Superior temporal gyrus (tissue), 1 donor: Measurements from ENCODE around the gene CELSR1.
"Not testable (repeated sequence)": the region's sequence is repeated elsewhere in the genome, so short reads cannot be mapped to it uniquely, and the experiment has no call there.

Source experiments
- DNase-seq: peaks from one replicate; pipeline ENCODE4 v3.0.0-alpha.2; 2016; ENCODE audit errors: extremely low spot score

Gene CELSR1

DNA sequence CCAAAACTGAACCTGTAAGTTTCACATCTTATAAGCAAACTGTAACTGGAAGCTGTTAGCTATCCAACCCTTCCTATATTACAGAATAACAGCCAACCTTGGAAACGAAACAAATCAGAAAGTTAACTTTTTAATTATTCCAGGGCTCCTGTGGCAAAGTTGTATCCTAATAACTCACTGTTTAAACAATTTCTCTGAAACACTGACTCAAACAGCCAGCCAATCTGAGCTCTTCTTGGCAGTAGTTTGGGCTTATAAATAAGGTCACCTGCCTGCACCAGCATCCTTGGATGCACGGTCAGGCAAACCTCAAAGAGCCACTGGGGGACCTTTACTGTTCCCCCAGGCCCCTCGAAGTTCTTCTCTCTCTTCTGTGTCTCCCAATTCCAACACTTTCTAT is 5.0 kb downstream of the CELSR1 start:
- no peak for DNase-seq

DNA sequence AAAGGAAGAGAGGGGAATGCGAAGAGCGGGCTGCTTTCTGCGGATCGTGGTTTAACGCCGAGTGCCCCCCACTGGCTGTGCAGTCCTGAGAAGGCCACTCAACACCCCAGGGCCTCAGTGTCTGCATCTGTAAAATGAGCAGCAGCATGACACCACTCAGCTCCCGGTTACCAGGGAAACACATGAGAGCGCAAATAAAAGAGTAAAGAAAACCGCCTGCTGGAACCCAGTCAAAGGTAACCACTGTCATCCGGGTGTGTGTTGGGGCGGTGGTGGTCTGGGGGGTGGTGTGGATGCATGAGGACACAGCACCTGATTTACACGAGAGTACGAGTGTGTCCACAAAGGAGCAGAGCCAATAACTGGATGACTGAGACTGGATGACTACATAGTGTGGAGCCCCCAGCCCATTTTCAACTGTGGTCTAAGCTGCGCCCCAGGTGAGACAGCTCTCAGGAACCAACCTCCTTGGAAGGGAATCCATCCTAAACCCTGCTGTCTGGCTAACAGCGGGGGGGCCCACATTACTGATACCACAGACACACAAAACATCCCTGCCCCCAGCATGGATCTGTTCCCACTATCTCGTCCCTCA is 5.7 kb downstream of the CELSR1 start:
- no peak for DNase-seq

DNA sequence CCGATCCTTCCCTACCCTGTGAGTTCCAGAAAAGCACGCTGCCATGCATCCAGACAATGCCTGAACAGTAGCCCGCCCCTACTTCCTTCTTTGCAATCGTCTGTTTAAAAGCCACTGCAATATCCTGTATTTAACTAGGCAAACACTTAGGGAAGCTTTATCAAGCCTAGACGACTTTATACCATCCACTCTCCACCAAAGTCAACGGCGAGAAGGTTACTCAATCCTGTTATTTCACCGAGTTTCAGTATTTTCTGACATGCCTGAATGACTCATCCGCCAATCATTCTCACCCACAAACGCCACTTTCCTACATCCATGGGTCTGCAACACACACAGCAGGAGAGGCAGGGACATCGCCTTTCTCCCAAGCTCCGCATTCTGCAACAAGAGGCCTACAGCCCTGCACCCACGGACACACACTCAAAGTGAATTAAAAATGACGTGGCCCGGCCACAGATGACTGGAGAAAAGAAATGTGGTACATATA is 9.3 kb downstream of the CELSR1 start:
- DNase-seq, result no peak

DNA sequence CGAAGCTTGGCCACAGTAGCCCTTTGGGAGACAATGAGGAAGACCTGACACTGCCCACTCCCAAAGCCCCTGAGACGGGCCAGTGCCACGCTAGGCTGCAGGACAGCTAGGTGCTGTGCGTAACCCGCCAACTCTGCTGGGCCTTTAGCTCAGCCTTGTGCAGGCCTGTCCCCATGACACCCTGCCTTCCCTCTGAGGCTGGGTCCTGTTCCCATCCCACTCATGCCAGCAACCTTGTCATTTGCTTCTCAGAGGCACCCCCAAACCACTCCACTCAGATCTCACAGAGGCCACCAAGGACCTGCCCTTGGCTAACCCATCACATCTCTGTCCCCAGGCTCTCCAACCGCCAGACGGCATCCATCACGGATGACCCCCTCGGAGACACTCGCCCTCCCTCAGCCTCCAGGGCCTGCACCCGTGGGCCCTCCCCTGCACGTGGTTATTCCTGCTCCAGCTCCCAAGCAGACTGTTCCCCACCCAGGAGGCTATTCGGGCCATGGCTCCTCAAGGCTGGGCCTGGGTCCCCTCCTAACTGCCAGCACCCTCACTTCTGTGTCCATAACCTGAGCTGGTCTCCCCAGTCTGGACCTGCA is 11.1 kb downstream of the CELSR1 start:
- no peak for DNase-seq

DNA sequence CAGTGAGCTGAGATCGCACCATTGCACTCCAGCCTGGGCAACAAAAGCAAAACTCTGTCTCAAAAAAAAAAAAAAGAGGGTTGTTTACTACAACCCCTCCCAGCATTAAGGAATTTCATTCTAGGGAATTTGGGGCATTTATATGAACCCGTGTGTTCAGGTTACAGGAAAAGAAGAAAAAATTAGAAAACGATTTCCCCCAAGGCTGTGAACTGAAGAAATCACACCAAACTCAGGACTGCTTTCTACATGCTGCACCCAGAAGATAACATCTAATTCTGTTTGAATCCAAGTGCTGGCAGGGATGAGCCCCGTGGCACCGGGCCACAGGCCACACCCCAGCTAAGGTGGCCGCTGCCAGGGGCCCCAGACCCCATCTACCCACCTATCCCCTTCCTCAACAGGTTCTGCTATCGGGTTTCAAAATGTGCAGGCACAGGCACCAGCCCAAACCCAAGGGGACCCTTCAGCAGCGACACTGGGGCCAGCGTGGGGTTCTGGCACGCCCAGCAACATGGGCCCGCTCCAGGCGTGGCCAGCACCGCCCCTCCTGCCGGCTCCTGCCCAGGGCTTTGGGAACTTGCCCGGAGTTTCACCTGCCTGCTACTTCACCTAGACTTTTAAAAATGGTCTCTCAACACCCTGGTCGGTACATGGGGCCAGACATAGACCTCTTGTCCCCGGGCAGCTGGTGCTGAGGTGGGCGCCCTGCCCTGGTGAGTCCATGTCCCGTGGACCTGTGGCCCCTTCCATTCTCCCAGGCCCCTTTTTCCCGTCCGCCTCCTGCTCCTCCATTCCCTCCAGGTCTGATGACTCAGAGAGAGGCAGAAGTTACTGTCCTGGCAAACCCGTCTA is 11.8 kb downstream of the CELSR1 start:
- no peak for DNase-seq

DNA sequence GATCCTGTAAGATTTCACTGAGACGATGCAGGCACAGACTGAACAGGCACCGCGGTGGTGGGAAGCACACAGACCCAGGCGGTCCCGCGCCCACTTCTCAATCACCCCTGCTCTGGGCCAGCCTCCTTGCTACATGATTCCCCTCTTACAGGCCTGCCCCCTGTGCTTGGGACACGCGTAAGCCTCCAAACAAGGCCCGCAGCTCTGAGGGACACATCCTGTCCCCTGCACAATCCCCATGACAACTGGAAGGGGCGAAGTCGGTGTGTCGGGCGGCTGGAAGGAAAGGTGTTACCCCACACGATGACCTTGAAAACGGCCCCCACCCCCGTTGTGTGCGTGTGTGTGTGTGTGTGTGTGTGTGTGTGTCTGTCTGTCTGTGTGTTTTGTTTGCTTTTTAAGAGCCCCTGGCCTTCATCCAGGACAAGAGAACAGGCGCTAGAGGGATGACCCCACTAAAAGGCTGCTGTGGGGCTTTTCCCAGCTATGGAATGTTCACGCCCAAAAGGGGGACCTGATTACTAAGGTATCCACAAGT is 13.1 kb downstream of the CELSR1 start:
- no peak for DNase-seq

DNA sequence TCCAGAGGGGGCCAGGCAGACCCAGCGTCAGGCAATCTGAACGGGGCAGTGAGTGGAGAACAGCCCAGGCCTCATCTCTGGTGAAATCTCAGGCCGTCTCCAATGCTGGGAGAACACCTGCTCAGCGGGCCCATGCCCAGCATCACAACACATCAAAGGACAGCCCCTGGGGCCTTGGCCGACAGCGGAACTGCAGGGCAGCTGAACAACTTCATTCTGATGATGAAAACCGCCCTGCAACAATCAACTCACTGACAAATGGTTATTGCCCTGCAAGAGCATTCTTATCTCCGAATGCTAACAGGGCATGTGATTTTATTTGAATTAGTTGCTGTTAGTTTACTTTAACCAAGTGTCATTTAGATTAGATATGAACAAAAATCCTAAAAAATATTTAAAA is 14.6 kb downstream of the CELSR1 start:
- no peak for DNase-seq

DNA sequence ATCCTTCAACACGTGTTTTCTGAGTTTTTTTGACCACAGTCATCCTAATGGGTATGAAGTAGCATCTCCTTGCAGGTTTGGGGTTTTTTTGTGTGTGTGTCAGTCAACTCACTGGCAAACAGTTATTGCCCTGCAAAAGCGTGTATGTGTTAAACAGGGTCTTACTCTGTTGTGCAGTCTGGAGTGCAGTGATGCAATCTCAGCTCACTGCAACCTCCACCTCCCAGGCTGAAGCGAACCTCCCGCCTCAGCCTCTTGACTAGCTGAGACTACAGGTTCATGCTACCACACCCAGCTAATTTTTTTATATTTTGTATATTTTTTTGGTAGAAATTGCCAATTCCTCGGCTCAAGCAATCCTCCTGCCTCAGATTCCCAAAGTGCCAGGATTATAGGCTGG is 15.4 kb downstream of the CELSR1 start:
- no peak for DNase-seq

DNA sequence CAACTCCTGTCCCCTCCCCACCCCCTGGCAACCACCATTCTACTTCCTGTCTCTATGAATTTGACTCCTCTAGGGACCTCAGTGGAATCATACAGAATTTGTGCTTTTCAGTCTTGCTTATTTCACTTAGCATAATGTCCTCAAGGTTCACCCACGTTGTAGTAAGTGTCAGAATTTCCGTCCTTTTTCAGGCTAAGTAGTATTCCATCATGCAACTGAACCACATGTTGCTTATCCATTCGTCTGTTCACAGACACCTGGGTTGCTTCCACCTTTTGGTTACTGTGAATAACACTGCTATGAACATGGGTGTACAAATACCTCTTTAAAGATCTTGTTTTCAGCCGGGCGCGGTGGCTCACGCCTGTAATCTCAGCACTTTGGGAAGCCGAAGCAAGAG is 16.5 kb downstream of the CELSR1 start:
- no peak for DNase-seq

DNA sequence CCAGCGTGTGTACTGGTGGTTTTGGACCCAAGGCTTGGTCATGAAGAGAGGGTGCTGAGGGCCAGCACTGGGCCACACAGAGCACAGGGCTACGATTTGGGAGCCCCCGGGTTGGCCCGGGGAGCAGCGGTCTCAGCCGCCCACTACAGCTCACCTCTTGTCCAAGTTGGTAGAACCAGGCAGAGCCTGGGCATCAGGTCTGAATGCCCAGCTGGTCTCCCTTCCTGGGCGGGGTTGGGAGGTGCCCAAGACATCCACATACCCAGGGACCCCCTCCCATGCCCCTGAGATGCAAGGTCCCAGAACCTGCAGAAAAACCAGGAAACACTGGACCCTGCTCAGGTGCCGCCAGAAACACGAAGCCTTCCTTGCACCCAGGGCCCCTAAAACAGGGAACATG is 18.0 kb downstream of the CELSR1 start:
- DNase-seq, result no peak

DNA sequence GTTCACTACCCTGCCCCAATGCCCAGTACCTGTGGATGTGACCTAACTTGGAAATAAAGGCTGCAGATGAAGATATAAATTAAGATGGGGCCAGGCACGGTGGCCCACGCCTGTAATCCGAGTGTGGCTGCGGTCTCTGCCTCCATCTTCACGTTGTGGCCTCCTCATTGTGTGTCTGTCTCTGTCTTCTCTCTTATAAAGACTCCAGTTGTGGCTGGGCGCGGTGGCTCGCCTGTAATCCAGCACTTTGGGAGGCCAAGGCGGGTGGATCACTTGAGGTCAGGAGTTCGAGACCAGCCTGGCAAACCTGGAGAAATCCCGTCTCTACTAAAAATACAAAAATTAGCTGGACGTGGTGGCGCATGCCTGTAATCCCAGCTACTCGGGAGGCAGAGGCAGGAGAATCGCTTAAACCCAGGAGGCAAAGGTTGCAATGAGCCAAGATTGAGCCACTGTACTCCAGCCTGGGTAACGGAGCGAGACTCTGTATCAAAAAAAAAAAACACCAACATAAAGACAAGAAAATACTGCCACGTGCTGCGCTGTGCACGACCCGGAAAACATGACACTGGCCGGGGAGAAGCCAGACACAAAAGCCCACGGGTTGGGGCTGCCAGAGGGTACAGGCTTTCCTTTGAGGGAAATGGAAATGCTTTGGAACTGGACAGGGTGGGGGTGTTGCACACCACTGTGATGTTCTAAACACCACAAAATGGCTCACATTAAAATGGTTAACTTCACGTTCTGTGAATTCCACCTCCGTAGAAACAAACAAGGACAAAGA is 18.7 kb downstream of the CELSR1 start:
- DNase-seq, result no peak

DNA sequence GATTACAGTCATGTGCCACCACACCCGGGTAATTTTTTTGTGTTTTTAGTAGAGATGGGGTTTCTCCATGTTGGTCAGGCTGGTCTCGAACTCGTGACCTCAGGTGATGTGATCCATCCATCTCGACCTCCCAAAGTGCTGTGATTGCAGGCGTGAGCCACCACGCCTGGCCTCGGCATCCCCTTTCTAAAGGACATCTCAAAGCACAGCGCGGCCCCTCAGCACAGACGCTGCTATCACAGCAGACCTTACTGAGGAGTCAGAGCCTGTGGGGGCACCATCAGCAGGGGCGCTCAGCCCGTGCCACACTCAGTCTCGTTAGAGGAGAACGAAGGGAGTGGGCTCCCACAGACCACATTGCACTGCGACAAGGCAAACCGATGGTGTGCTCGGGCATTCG is 19.4 kb downstream of the CELSR1 start:
- no peak for DNase-seq

DNA sequence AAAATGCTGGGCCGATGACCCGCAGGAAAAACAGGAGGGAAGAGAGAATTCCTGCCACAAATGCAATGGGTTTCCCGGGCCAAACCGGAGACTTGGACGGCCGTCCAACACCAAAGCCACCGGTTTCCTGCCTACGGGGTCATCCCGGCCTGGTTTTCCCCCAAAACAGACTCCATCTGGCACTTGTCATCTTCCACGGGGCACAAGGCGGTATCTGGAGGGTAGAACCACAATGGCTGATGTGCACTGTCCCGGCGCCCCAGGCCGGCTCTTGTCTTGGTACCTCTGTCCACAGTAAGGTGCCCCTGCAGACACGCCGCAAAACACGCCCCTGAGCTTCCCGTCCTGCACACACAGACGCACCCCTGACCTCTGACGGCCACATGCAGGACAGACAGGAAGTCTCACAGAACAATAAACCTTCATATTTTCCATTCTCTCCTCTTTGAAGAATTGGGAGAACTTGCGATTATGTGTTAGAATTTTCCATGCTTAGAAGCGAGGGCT is 20.1 kb downstream of the CELSR1 start:
- DNase-seq, result no peak

DNA sequence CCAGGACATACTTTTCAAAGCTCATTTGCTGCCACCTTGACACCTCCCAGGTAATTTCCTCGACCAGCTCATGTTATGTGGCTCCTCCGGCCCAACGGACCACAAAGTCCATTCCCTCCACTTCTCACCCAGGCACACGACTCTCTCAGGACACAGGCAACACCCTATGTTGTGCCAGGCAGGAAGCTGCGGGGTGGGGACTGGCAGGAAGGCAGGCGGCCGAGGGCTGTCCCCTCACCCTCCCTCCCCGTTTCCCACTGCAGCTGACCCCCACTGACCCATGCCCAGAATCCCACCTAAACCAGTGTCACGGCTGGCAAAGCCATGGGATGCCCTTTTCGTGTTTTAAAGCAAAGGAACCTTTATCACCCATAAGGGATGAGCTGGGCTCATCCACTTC is 20.8 kb downstream of the CELSR1 start:
- DNase-seq, result no peak

DNA sequence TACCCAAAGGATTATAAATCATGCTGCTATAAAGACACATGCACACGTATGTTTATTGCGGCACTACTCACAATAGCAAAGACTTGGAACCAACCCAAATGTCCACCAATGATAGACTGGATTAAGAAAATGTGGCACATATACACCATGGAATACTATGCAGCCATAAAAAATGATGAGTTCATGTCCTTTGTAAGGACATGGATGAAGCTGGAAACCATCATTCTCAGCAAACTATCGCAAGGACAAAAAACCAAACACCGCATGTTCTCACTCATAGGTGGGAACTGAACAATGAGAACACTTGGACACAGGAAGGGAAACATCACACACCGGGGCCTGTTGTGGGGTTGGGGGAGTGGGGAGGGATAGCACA is 21.3 kb downstream of the CELSR1 start:
- not testable (repeated sequence) for DNase-seq

DNA sequence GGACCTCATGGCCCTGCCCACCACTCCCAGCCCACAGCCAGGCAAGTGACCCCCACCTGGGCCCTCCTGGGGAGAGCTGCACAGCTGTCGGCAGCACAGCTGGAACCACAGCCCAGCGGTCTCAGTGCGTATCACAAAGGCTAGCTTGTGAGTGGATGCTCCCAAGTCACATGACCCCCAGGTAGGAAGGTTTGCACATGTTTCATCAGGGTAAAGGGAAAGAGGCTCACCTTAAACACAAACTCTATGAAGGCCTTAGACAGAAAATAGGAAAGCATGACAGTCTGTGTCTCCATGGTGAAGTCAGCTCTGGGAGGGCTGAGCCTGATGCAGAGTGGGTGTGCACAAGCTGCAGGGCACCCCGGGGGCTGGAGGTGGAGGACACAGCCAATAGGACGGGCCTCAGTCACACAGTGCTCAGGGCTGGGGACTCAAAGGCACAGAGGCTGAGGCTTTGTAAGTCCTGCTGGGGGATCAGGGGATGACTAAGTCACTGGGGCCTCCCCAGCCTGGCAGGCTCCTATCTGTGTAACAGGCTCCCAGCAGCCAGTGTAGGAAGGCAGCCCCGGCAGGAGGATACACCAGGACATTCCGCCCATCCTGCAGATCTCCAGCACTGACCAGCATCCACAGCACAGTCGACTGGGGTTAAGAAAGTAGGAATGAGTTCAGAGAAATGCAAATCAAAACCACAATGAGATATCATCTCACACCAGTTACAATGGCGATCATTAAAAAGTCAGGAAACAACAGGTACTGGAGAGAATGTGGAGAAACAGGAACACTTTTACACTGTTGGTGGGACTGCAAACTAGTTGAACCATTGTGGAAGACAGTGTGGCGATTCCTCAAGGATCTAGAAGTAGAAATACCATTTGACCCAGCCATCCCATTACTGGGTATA is 22.0 kb downstream of the CELSR1 start:
- no peak for DNase-seq

DNA sequence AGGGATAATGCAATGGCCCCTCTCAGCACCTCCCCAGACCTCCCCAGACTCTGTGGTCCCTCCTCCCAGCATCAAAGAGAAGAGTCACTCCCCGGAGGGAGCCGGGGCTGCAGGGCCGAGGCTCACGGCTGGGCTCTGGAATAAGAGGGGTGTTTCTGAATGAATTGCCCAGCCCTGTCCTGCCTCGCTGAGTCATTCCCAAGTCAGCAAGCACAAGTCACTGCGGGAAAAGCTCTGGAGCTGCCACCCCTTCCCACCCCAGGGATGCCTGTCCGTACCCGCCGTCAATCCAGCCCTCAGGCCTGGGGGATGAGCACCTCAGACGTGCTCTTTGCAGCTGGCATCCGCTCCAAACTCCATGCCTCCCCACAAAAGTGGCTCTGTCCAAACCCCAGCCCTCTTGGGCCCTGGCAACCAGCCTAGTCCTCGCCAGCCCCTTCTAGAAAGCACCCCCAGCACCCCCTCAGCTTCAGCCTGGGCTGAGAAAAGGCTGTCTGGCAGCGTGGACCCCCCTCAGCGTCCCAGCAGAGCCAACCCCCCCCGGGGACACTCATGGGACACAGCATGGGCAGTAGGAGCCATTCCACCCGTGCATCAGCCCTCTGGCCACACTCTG is 22.7 kb downstream of the CELSR1 start:
- DNase-seq, result no peak

DNA sequence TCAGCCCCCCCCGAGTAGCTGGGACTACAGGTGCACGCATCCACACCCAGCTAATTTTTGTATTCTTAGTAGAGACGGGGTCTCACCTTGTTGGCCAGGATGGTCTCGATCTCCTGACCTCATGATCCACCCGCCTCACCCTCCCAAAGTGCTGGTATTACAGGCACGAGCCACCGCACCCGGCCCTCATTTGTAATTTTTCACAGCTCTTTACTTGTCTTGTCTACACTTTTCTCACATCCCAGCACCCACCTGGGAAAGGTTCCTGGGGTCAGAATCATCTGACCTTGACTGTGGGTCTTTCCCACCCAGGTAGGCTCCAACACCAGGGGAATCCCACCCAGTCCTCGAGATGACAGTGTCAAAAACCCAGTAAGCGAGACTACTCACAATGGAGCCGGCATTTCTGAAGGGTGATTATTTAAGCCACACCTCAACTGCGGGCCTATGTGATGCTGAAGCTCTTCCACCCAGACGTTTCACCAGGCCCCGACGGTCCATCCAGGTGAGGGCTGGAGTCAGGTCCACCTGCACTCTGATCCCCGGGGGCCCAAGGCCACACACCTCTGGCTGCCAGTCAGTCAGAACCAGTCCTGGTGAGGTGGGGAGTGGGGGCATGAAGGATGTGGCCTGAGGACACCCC is 23.4 kb downstream of the CELSR1 start:
- no peak for DNase-seq

DNA sequence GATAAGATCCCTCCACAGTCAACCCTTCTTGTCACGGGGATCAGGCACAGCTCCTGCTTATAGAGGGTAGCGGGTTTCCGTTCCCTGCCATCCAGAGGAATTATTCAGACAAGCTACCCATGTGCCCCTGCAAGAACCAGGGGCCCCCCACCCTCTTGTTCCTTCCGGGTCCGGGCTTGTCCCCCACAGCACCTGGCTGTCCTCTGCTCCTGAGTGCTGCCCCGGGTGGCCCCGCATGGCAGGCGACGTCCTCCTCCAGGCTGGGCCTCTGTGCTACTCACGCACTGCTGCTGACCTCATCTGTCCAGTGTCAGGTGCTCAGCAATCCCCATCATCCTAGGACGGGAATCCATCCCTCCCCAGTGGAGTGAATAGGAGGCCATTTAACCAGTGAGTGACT is 24.7 kb downstream of the CELSR1 start:
- DNase-seq, result no peak

DNA sequence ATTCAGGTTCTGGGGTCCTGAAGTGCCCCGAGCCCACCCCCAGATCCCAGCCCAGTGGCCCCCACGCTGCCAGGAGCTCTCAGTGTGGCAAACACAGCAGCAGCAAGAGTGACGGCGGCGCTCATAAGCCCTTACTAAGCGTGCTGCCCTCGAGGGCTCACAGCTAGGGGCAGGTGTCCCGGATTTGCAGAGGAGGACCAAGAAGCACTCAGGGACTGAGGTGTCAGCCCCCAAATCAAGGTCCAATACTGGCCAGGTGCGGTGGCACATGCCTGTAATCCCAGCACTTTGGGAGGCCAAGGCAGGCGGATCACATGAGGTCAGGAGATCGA is 25.4 kb downstream of the CELSR1 start:
- DNase-seq, result no peak
